Coronary artery (tissue), 2 donors: Measurements from ENCODE around the gene PARD6A.

Source experiments
- DNase-seq: peaks from one replicate; pipeline ENCODE4 v3.0.0-alpha.2; 2017; ENCODE audit warnings: low spot score
- H3K27ac ChIP-seq, 2 donors: fragments of 200-600 bp; sonication (generic); one replicate each; pipeline ENCODE4 v1.5.1; 2016 to 2019
- H3K4me3 ChIP-seq: fragments of 200-600 bp; sonication (generic); 2 replicates; pipeline ENCODE4 v1.5.1; 2016; ENCODE audit warnings: mild to moderate bottlenecking, moderate library complexity
- CTCF ChIP-seq: fragments of 200-600 bp; sonication (generic); IDR thresholded peaks from one replicate; pipeline ENCODE4 v1.5.1; 2019; ENCODE audit warnings: antibody characterized with exemption

PARD6A gene

GRCh38 chr16:67658849-67659674 lies 1.7 kb upstream of the PARD6A start:
- TF ChIP-seq CTCF = no peak

GRCh38 chr16:67659675-67660563 lies 841 bp upstream of the PARD6A start, which contains the start of gene ACD:
TSS of gene ACD (minus strand) at chr16:67660260. CDS start at chr16:67660220, 40 bp downstream.
- DNase-seq = peak; percentile 94
- H3K4me3 ChIP-seq = peak within 1 kb of the TSS; percentile 96
- no peak for TF ChIP-seq CTCF
- peak within 1 kb of the TSS; percentile 90 to 93 for H3K27ac ChIP-seq

More at GRCh38 chr16:67658849-67659674, 1.7 kb upstream of the PARD6A start:
- Histone ChIP-seq H3K27ac (no peak overlapping the region), H3K4me3 (peak overlapping the region; percentile 96)
- DNase-seq = no peak

GRCh38 chr16:67661101-67661761 lies 471 bp downstream of the PARD6A start:
- Histone ChIP-seq H3K27ac (peak overlapping the region; percentile 90 to 93), H3K4me3 (peak overlapping the region; percentile 96)
- TF ChIP-seq CTCF = no peak
- no peak for DNase-seq

GRCh38 chr16:67661886-67662652 lies 1.3 kb downstream of the PARD6A start:
- H3K27ac ChIP-seq = no peak overlapping the region
- H3K4me3 ChIP-seq = no peak overlapping the region
- no peak for TF ChIP-seq CTCF
- no peak for DNase-seq

- no peak for DNase-seq
- no peak for TF ChIP-seq CTCF
- Histone ChIP-seq H3K4me3 (no peak overlapping the region), H3K27ac (no peak overlapping the region)
Measured at GRCh38 chr16:67662653-67663010, 1.9 kb downstream of the PARD6A start.

GRCh38 chr16:67663151-67663876 lies 2.6 kb downstream of the PARD6A start:
- Histone ChIP-seq H3K27ac (no peak overlapping the region), H3K4me3 (no peak overlapping the region)
- DNase-seq = no peak
- TF ChIP-seq CTCF = no peak
